Thyroid gland (tissue), 4 donors: ENCODE results near the gene ME3.

Experiments used
- CTCF ChIP-seq, 6 experiments: fragments of 200-600 bp in 3 of 6; fragments of 450-650 bp in 3 of 6; sonication (generic) in 3 of 6; IDR thresholded peaks; one replicate each; pipeline ENCODE4 v1.5.1; 2016 to 2019; ENCODE audit warnings: antibody characterized with exemption in 6 of 6, mild to moderate bottlenecking in 2 of 6, inconsistent platforms in 1 of 6, moderate library complexity in 1 of 6
- POLR2A ChIP-seq, 2 donors: fragments of 450-650 bp; IDR thresholded peaks; one replicate each; pipeline ENCODE4 v1.6.1; 2017; ENCODE audit warnings: antibody characterized with exemption in 2 of 2, mild to moderate bottlenecking in 2 of 2, moderate library complexity in 1 of 2

GRCh38 chr11:86575208-86575855, 97.1 kb downstream of the ME3 start:
- no peak for TF ChIP-seq CTCF (IDR thresholded peaks at IDR 0.05)
- no peak for TF ChIP-seq POLR2A (IDR thresholded peaks at IDR 0.05)
